ENCODE results near the gene VARS2.
"Not testable (repeated sequence)": the region's sequence is repeated elsewhere in the genome, so short reads cannot be mapped to it uniquely, and the experiment has no call there.

The VARS2 gene

GRCh38 chr6:30922447-30922852 is 8.4 kb downstream of the VARS2 start:
- in situ Hi-C loops (cut with MboI; ENCODE audit: low sequenced_read_pairs), result loop anchor here (25.0 kb wide), 1 partner anchor 165 kb away; no protein-coding TSS in a partner anchor

GRCh38 chr6:30924040-30924627 is 10.1 kb downstream of the VARS2 start:
- in situ Hi-C loops (cut with MboI; ENCODE audit: low sequenced_read_pairs), result loop anchor here (25.0 kb wide), 1 partner anchor 163 kb away; no protein-coding TSS in a partner anchor

GRCh38 chr6:30926644-30927043 is 12.6 kb downstream of the VARS2 start:
- in situ Hi-C loops (cut with MboI; ENCODE audit: low sequenced_read_pairs), result no loop called here

GRCh38 chr6:30927080-30927479 is 13.0 kb downstream of the VARS2 start:
- in situ Hi-C loops (cut with MboI; ENCODE audit: low sequenced_read_pairs), result not testable (repeated sequence)

GRCh38 chr6:30928677-30929076 is 14.6 kb downstream of the VARS2 start:
- in situ Hi-C loops (cut with MboI; ENCODE audit: low sequenced_read_pairs), result no loop called here

GRCh38 chr6:30930506-30930905 is 16.5 kb downstream of the VARS2 start:
- in situ Hi-C loops (cut with MboI; ENCODE audit: low sequenced_read_pairs), result no loop called here

GRCh38 chr6:30931272-30931671 is 17.2 kb downstream of the VARS2 start:
- in situ Hi-C loops (cut with MboI; ENCODE audit: low sequenced_read_pairs), result no loop called here

- in situ Hi-C loops (cut with MboI; ENCODE audit: low sequenced_read_pairs), result no loop called here
These were observed 18.1 kb downstream of the VARS2 start, which contains the start of gene SFTA2 for GRCh38 chr6:30931969-30932645. Gene SFTA2, minus strand, starts transcription at chr6:30932170. Its CDS starts 74 bp downstream, at chr6:30932096.

DNA sequence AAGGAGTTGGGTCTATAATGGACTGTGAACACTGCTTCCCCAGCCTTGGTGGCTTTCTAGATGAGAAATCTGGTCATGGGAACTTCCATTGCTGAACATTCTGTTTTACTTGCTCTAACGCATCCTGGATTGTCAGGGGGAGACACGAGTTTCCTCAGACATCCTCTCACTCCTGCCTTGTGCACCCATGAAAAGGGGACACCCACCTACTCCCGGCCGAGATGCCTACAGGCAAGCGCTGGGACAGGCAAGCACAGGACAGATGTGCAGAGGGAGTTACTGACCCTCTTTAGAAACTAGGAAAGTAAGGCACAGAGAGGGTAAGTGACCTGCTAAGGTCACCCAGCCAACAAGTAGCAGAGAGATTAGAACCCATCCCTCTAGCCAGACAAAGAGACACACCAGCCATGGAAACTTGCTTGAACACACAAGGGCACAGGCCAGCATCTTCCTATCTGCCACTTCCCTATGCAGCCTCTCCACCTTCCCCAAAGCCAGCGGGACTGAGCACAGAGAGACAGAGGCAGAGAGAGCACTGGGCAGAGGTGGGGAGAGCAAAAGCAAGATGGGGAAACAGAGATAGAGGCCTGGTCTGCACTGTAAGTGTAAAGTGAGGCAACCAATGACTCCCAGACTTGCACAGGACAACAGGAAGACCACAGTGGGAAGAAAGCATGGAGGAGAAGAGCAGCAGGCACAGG is 18.8 kb downstream of the VARS2 start:
- in situ Hi-C loops (cut with MboI; ENCODE audit: low sequenced_read_pairs), result no loop called here

- in situ Hi-C loops (cut with MboI; ENCODE audit: low sequenced_read_pairs), result no loop called here
These were observed 21.0 kb downstream of the VARS2 start for GRCh38 chr6:30935018-30935417.

DNA sequence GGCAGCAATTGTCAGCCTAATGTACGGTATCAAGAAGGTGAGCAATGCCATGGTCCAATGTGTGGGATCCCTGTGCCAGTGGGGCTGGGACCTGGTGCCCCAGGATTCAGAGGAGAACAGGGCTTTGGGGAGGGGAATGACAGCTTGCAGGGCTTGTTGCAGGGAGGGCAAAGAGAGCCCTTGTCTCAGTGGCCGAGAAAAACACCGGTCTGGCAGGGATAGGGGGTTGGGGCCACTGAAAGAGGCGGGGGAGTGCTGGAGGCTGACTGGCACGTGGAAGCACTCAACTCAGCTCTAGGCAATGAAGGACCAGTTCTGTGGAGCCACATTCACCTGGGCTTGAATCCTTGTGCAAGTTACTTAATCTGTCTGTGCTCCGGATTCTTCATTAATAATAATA is 23.2 kb downstream of the VARS2 start:
- in situ Hi-C loops (cut with MboI; ENCODE audit: low sequenced_read_pairs), result no loop called here

GRCh38 chr6:30938730-30939129 is 24.7 kb downstream of the VARS2 start:
- in situ Hi-C loops (cut with MboI; ENCODE audit: low sequenced_read_pairs), result no loop called here

GRCh38 chr6:30939473-30939872 is 25.4 kb downstream of the VARS2 start:
- in situ Hi-C loops (cut with MboI; ENCODE audit: low sequenced_read_pairs), result no loop called here

DNA sequence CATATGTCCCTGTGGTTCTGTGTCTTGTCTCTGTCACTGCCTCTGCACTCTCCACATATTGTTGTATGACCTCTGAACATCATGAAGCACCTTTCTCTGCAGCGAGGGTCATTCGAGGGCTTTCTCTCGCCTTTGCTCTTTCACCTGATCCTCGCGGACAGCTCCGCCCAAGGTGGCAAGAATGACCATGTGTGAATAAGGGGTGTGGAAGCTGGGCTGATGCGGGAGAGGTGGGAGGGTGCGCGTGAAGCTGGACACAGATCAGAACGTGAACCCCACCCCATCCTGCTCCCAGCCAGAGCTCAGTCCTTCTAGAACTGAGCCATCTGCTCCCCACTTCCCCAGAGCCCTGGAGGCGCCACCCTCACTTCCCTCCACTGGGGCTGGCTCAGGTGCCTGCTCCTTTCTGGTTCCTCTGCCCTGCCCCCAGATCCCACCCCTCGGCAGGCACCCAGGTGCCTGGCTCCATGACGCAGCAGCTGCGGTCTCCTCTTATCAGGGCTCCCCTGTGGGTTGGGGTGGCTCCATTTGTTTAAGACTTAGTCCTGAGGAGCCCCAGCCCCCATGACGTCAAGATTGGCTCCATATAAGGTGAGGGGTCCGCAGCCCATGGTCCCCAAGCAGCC is 26.4 kb downstream of the VARS2 start, which contains the start of gene MUCL3:
Gene MUCL3 (plus strand): TSS at position 613 of the 626 bp plus-strand sequence. CDS start 27 bp downstream, outside the sequence.
- in situ Hi-C loops (cut with MboI; ENCODE audit: low sequenced_read_pairs), result no loop called here

DNA sequence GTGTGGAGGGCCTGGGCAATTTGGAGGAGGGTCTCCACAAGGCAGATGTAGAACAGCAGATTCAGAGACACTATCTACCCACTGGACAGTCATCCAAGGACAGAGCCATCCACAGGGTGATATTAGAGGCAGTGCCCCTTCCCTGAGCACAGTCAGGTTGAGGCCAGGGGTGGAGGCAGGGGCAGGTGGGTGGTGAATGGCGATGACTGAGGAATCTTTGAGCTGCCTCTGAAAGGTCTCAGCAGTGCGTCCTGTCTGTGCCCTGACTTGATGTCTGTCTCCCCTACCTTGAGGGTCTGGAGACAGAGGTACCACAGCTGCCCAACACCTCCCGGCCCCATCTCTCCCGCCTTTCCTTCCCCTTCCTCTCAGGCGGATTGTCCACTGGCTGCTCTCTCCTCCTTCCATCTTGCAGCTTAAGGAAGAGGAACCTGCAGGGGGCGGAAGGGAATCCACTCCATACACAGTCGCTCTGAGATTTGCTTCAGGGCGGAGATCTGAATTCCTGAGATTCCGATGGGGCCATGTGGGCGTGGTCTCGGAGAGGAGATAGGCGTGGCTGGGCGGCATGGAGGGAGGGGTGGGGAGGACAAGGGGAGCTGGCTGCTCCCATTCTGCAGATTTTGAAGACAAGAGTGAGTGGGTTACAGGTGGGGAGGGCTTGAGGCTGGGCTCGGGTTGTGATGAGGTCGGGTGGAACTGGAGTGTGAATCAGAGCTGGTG is 28.5 kb downstream of the VARS2 start:
- in situ Hi-C loops (cut with MboI; ENCODE audit: low sequenced_read_pairs), result no loop called here

DNA sequence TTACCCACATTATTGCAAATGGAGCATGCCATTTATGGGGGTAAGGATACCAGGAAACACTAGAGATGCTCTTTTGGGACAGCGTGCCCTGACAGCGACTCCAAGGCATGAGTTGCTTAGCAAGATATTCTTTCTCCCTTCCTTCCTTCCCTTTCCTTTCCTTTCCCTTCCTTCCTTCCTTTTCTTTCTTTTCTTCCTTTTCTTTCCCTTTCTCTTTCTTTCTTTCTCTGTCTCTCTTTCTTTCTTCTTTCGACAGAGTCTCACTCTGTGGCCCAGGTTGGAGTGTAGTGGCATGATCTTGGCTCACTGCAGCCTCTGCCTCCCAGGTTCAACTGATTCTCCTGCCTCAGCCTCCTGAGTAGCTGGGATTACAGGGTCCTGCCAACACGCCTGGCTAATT is 30.0 kb downstream of the VARS2 start:
- in situ Hi-C loops (cut with MboI; ENCODE audit: low sequenced_read_pairs), result no loop called here

GRCh38 chr6:30945281-30945680 is 31.2 kb downstream of the VARS2 start:
- in situ Hi-C loops (cut with MboI; ENCODE audit: low sequenced_read_pairs), result no loop called here

DNA sequence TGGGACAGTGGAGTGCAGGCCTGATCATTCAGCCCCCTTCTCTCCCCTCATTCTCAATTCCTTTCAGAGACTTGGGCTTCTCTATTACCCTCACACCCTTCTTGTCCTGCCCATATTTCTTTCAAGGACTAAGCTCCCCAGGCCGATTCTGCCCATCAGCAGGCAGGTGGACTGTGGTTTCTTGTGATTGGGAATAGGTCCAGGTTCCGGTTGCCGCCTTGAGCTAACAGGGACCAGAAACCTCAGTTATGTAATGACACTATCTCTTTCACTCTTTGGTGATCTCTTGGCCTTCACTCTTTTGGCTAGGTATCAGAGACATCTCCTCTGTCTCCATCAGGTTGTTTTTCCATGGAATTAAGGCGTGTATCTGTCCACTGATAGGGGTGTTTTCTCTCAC is 33.2 kb downstream of the VARS2 start:
- in situ Hi-C loops (cut with MboI; ENCODE audit: low sequenced_read_pairs), result no loop called here

DNA sequence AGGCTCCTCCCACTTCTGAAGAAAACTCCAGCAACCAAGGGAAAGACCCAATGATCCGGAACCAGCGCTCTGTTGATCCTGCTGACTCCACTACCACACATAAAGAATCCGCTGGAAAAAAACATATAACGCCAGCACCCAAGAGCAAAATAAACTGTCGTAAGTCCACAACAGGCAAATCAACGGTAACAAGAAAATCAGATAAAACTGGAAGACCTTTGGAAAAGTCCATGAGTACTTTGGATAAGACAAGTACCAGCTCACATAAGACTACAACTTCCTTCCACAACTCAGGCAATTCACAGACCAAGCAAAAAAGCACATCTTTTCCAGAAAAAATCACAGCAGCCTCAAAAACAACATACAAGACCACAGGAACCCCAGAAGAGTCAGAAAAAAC is 34.8 kb downstream of the VARS2 start:
- in situ Hi-C loops (cut with MboI; ENCODE audit: low sequenced_read_pairs), result no loop called here

GRCh38 chr6:30951907-30952469 is 38.0 kb downstream of the VARS2 start:
- in situ Hi-C loops (cut with MboI; ENCODE audit: low sequenced_read_pairs), result no loop called here

All from HL-60/S4 (cell line).